ENCODE results near the gene APLP2.

DNA sequence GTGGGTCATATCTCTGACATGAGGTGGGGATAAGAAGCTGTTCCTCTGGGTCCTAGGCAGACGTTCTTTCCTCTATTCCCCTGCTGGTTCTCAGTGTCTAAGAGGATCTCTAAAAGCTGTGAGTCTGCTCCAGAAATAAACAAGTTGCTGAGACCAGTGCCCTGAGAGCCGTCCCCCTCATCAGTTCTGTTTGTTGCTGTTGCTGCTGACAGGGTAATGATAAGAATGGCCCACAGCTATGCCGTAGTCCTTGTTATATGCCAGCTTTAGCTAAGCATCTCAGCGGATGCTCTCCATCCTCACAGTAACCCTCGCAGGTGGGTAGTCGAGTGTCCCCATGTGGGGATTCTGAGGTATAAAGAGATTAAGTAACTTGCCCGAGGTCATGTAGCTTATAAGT lies 66.4 kb downstream of the APLP2 start:
- TF ChIP-seq POLR2A (IDR thresholded peaks at IDR 0.05): no peak
- TF ChIP-seq, protein P1, sequence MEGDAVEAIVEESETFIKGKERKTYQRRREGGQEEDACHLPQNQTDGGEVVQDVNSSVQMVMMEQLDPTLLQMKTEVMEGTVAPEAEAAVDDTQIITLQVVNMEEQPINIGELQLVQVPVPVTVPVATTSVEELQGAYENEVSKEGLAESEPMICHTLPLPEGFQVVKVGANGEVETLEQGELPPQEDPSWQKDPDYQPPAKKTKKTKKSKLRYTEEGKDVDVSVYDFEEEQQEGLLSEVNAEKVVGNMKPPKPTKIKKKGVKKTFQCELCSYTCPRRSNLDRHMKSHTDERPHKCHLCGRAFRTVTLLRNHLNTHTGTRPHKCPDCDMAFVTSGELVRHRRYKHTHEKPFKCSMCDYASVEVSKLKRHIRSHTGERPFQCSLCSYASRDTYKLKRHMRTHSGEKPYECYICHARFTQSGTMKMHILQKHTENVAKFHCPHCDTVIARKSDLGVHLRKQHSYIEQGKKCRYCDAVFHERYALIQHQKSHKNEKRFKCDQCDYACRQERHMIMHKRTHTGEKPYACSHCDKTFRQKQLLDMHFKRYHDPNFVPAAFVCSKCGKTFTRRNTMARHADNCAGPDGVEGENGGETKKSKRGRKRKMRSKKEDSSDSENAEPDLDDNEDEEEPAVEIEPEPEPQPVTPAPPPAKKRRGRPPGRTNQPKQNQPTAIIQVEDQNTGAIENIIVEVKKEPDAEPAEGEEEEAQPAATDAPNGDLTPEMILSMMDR (IDR thresholded peaks at IDR 0.05): no peak

Measured in testis (tissue), 2 donors.